ENCODE results near the gene FGF7.
"Not testable (repeated sequence)": the region's sequence is repeated elsewhere in the genome, so short reads cannot be mapped to it uniquely, and the experiment has no call there.

The FGF7 gene

GRCh38 chr15:49494842-49495241 lies 71.8 kb downstream of the FGF7 start:
- DNase-seq (ENCODE audit: low spot score) = no peak

GRCh38 chr15:49495993-49496753 lies 73.1 kb downstream of the FGF7 start:
- no peak for DNase-seq (ENCODE audit: low spot score)

GRCh38 chr15:49501586-49501985 lies 78.5 kb downstream of the FGF7 start:
- DNase-seq (ENCODE audit: low spot score) = no peak

GRCh38 chr15:49506341-49506740 lies 83.3 kb downstream of the FGF7 start:
- no peak for DNase-seq (ENCODE audit: low spot score)

GRCh38 chr15:49507261-49507660 lies 84.2 kb downstream of the FGF7 start:
- DNase-seq (ENCODE audit: low spot score) = no peak

- DNase-seq (ENCODE audit: low spot score) = not testable (repeated sequence)
Observed at GRCh38 chr15:49512739-49513138, 89.7 kb downstream of the FGF7 start.

- DNase-seq (ENCODE audit: low spot score) = no peak
Observed at GRCh38 chr15:49521802-49522201, 98.8 kb downstream of the FGF7 start.

GRCh38 chr15:49528289-49528688 lies 105.2 kb downstream of the FGF7 start:
- DNase-seq (ENCODE audit: low spot score) = no peak

- no peak for DNase-seq (ENCODE audit: low spot score)
Observed at GRCh38 chr15:49530092-49530491, 107.0 kb downstream of the FGF7 start.
